AG04450 (cell line): ENCODE results near the gene PCDHA1. TPM values are rescaled to one million over a fixed set of nuclear protein-coding genes. Genes with fewer than 3 reads are reported as not detected.

ENCODE experiments used
- CTCF ChIA-PET: fragments of 300-600, 350-600 bp; formaldehyde crosslinking; extraction: SDS; loops from one replicate; lab custom pipeline; 2022; ENCODE audit warnings: antibody characterized with exemption, inconsistent platforms; lab: Charles Lee
- POLR2A ChIA-PET: fragments of 350-600 bp; formaldehyde crosslinking; extraction: SDS; loops from one replicate; lab custom pipeline; 2021; ENCODE audit warnings: antibody characterized with exemption, inconsistent platforms; lab: Yijun Ruan, JAX
- DNase-seq: peaks from one replicate; pipeline ENCODE4 v3.0.0-alpha.2; 2011; ENCODE audit warnings: low read depth, low spot score
- H3K27ac ChIP-seq: one replicate; pipeline ENCODE4 v1.5.1; 2012; ENCODE audit warnings: low read depth, low read length, control low read depth
- H3K27me3 ChIP-seq: one replicate; pipeline ENCODE4 v1.6.0; 2012; ENCODE audit warnings: low read length; ENCODE audit not compliant: control insufficient read depth, insufficient read depth
- H3K4me3 ChIP-seq: 2 replicates; pipeline ENCODE4 v1.5.1; 2011; ENCODE audit warnings: mild to moderate bottlenecking, low read depth, low read length, control low read depth
- H3K9me3 ChIP-seq: 2 replicates; pipeline ENCODE4 v1.5.1; 2012; ENCODE audit warnings: low read length; ENCODE audit not compliant: control insufficient read depth, insufficient read depth
- polyA plus RNA-seq: library from polyadenylated mRNA; depleted of rRNA; stranded (reverse); fragments of >200 nt; gene quantifications from 2 replicates; pipeline ENCODE4 v1.2.3, GENCODE V29; 2011
- TF ChIP-seq, protein P1 (sequence below): IDR thresholded peaks from 2 replicates; pipeline ENCODE4 v1.5.1; 2011; ENCODE audit warnings: low read depth, low read length, control low read depth, inconsistent platforms

PCDHA1 gene
- polyA plus RNA-seq, 1 experiment, result 0.09 TPM

DNA sequence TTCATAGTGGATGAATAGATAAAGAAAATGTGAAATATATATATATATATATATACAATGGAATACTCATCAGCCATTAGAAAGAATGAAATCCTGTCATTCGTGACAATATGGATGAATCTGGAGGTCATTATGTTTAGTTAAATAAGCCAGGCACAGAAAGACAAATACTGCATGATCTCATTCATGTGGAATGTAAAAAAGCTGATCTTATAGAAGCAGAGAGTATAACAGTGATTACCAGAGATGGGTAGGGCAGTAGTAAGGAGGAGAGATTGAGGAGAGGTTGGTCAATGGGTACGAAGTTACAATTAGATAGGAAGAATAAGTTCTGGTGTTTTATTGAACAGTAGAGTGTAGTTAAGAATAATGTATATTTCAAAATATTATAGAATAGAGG, 160.6 kb downstream of the PCDHA1 start:
- CTCF ChIA-PET, result no interaction called here
- Histone ChIP-seq H3K27ac (no peak overlapping the region), H3K4me3 (no peak overlapping the region), H3K27me3 (no peaks in the 10 kb centered on the region), H3K9me3 (peaks cover 11% of the 10 kb centered on the region; the same call in 1 of the 2 replicates)
- no peak for DNase-seq
- TF ChIP-seq, protein P1, sequence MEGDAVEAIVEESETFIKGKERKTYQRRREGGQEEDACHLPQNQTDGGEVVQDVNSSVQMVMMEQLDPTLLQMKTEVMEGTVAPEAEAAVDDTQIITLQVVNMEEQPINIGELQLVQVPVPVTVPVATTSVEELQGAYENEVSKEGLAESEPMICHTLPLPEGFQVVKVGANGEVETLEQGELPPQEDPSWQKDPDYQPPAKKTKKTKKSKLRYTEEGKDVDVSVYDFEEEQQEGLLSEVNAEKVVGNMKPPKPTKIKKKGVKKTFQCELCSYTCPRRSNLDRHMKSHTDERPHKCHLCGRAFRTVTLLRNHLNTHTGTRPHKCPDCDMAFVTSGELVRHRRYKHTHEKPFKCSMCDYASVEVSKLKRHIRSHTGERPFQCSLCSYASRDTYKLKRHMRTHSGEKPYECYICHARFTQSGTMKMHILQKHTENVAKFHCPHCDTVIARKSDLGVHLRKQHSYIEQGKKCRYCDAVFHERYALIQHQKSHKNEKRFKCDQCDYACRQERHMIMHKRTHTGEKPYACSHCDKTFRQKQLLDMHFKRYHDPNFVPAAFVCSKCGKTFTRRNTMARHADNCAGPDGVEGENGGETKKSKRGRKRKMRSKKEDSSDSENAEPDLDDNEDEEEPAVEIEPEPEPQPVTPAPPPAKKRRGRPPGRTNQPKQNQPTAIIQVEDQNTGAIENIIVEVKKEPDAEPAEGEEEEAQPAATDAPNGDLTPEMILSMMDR, result no peak
- POLR2A ChIA-PET, result no interaction called here

DNA sequence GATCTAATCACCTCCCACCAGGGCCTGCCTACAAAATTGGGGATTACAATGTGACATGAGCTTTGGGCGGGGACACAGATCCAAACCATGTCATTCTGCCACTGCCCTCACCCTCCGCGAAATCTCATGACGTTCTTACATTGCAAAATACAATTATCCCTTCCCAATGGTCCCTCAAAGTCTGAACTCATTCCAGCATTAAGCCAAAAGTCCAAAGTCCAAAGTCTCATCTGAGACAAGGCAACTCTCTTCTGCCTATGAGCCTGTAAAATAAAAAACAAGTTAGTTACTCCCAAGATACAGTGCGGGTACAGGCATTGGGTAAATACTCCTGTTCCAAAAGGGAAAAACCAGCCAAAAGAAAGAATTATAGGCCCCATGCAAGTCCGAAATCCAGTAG, 165.7 kb downstream of the PCDHA1 start:
- TF ChIP-seq, protein P1, result no peak
- ChIA-PET POLR2A (no interaction called here), CTCF (no interaction called here)
- DNase-seq, result no peak
- no peaks in the 10 kb centered on the region for H3K27me3 ChIP-seq
- H3K27ac ChIP-seq, result no peak overlapping the region
- peaks cover 10% of the 10 kb centered on the region; the same call in 1 of the 2 replicates for H3K9me3 ChIP-seq
- no peak overlapping the region for H3K4me3 ChIP-seq

DNA sequence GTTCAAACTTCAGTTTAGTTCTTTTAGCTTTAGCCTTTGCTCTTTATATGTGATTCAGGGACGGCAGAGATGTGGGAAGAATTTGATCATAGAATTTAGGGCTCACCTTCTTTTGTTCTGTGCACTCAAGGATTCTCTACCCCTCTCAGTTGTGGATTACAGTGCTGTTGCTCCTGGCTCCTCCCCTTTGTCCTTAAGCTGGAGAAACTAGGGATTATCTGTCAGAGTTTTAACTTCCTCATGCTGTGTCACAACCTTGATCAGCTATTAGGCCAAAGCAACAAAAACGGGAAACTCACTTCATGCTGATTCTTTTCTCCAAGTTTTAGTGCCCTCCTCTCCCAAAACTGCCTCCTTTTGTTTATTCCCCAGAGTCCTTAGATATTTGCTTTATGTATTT, 167.3 kb downstream of the PCDHA1 start:
- TF ChIP-seq, protein P1, result no peak
- Histone ChIP-seq H3K27ac (no peak overlapping the region), H3K27me3 (no peaks in the 10 kb centered on the region), H3K4me3 (no peak overlapping the region), H3K9me3 (peaks cover 10% of the 10 kb centered on the region; the same call in 1 of the 2 replicates)
- ChIA-PET CTCF (no interaction called here), POLR2A (no interaction called here)
- DNase-seq, result no peak

DNA sequence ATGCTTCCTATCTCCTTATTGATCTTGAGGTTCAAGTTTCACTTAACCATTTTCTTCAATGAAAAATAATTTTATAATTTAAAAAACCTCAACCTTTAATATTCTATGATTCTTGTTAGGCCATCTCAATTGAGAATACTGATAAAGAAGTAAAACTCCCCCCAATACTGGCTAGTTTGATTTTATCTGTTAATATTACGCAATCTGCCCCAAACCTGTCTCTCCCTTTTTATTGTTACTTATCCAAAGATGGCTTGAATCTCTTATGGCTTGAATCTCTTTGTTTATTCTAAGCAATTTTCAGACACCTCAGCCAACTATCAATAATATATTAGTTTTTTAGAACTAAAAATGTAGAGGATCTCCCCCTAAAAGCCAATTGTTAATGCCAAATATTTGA, 176.2 kb downstream of the PCDHA1 start:
- ChIA-PET CTCF (no interaction called here), POLR2A (no interaction called here)
- Histone ChIP-seq H3K27me3 (no peaks in the 10 kb centered on the region), H3K9me3 (peaks cover 22% of the 10 kb centered on the region), H3K27ac (no peak overlapping the region), H3K4me3 (no peak overlapping the region)
- TF ChIP-seq, protein P1, result no peak
- DNase-seq, result no peak

DNA sequence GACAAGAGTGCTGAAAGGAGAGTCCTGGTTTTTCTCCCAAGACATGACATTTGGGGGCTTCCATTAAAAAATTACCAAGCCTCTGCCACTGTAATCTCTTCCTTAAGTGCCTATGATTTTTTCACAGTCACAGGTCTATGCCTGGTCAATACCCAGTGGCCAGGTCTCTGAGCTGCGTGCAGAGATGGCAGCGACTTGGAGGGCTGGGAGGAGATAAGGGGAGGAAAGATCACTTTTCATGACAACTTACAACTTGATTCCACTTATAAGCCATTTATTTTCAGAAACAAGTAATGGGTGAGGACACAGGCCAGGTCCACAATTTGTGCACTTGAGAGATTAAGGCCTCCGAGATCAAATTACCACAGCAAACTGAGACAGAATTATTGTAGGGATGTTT, 178.4 kb downstream of the PCDHA1 start:
- Histone ChIP-seq H3K27me3 (no peaks in the 10 kb centered on the region), H3K4me3 (no peak overlapping the region)
- POLR2A ChIA-PET, result no interaction called here

More for the DNA sequence above, 178.4 kb downstream of the PCDHA1 start:
- TF ChIP-seq, protein P1, result no peak
- H3K27ac ChIP-seq, result no peak overlapping the region
- H3K9me3 ChIP-seq, result peaks cover 35% of the 10 kb centered on the region
- DNase-seq, result no peak
- CTCF ChIA-PET, result no interaction called here
